GM10266 (cell line): Measurements from ENCODE around the gene CDK6.

Experiments
- DNase-seq: peaks from one replicate; pipeline ENCODE4 v3.0.0; 2012; ENCODE audit errors: extremely low spot score
- CTCF ChIP-seq: IDR thresholded peaks from 2 replicates; pipeline ENCODE4 v1.5.1; 2012; ENCODE audit warnings: mild to moderate bottlenecking, low read depth; ENCODE audit not compliant: control insufficient read depth, insufficient read depth; ENCODE audit errors: missing control alignments

Gene CDK6

GRCh38 chr7:92755680-92756079 lies 80.7 kb downstream of the CDK6 start:
- no peak for TF ChIP-seq CTCF
- DNase-seq: no peak

GRCh38 chr7:92754919-92755581 lies 81.3 kb downstream of the CDK6 start:
- no peak for TF ChIP-seq CTCF
- DNase-seq: no peak

DNA sequence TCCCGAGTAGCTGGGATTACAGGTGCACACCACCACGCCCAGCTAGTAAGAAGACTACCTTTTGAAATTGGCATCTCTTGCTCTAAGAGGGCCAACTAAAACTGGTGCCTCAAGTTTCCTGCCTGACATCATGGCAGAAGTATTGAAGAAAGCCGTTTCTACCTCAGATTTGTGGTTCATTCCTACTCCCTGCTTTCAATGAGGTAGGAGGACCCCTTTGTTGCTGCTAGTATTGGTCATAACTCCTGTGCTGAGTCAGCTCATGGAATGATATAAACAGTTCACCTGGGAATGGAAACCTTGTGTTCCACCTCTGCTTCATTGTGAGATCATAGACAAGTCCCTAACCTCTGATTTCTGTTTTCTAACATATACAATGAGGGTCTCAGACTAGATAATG lies 82.8 kb downstream of the CDK6 start:
- DNase-seq: no peak
- TF ChIP-seq CTCF: no peak

DNA sequence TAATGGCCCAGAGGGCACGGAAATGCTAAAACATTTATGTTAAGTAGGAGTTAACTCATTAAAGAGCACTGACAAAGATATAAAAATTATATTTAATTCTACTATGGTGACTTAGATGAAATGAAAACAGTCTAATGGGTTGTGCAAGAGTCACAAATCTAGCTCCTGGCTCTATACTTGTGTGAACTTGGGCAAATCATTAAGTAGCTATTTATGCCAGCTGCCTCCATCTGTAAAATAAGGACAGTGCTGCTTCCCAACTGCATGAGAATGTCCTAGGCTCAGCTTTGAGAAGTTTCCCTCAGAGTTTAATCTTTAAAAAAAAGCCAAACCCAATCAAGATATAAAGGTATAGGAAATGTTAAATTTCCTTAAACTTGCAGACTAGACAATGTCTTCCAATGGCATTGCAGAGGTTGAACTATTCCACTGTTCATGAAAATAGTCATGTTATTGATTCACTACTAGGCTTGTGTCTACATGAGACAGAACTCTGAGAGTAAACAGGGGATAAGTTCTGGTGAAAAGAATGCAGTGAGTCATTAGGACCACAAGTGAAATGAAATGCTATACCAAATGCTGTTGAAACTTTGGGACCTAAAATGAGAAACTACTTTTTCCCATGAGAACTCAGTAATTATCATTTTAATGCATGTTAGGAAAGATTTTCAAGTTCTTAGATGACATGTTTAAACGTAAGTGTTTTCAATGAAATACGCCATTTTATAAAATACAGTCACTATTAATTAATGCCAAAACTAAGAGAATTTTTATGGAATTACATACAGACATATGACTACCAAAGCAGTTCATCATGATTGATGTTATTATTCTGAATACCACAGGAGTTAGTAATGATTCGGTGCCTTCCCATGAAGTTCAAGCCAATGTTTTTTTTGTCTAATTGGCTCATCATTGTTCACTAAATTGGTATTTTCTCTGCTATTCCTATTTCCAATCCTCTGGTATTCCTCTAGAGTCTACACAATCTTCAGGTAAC lies 84.2 kb downstream of the CDK6 start:
- no peak for DNase-seq
- TF ChIP-seq CTCF: no peak

DNA sequence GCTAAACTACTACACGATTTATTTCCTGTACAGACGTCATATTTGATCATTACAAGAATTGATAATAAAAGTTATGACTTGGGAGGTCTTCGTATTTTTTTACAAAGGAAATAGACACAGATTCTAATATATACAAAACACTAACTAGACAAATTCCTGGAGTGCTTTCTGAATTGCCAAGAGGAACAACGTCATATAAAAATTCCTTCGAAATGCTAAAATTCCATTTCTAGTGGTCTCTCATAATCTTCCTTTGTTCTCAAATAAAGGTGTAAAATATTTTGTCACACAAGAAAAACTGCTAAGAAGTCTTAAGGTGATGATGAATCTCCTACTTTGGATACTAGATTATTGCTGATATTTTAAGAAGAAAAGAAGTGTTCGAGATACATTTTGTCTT lies 85.4 kb downstream of the CDK6 start:
- no peak for DNase-seq
- no peak for TF ChIP-seq CTCF

DNA sequence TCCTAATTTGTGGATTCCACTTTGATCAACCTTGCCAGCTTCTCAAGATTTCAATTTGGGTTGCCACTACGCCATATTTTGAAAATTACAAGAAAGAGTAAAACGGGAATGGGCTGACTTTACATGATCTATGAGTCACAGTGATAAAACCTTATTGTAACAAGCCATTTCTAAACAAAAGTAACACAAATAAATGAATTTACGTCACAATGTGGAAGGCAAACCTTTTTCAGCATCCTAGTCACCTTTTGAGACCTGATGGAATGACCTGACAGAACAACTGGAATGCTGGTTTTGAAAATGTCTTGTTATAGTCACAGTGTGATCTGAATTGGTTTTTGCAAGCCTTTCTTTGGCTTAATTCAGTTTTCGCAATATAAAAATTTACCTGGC lies 85.9 kb downstream of the CDK6 start:
- no peak for TF ChIP-seq CTCF
- no peak for DNase-seq
